ENCODE measurements around the gene ZGRF1. TPM values are rescaled to one million over a fixed set of nuclear protein-coding genes. Genes with fewer than 3 reads are reported as not detected.

Gene ZGRF1
- total and polyA plus RNA-seq, 10 of the 15 experiments (the other 5 are each of a cell fraction or from before 2014, with no cell fraction given) = 8.5 to 32.1 (median 20.1) TPM

DNA sequence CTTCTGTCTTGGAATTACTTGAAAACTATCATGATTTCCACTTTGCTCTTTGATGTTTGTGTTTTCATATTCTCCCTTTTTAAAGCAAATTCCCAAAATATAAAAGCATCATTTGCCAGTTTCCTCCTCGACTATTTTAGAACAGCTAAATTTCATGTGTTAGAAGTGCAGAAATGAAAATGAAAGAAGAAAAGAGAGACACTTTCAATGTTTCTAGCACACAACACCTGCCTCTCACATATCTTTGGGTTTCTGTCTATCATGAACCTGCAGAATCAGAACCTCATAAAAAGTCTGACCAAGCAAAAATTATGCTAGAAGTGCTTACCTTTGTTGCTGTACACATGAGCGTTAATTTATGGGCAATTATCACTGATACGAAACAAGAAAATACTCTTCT is 118.8 kb downstream of the ZGRF1 start:
- no peak overlapping the region for H3K9ac ChIP-seq (ENCODE audit: control insufficient read depth, insufficient read depth, low read length)
- no TSS peak for BruUV-seq (replicated peaks)
- ChIA-PET RAD21 (ENCODE audit: unreplicated experiment) (interaction anchor here (1.3 to 4.1 kb wide), 9 partner anchors 190 to 419 kb away, joined by 3 to 38 read pairs (median 19); partner anchors contain the start of gene TIFA), SMC1A (ENCODE audit: uncharacterized antibody, unreplicated experiment) (interaction anchor here (0.6 to 10.6 kb wide), 19 partner anchors 16 to 1316 kb away, joined by 3 to 124 read pairs (median 5); partner anchors contain the start of genes AP1AR and TIFA), POLR2A (interaction anchor here (0.6 to 4.6 kb wide), 11 partner anchors 152 to 286 kb away, joined by 3 to 55 read pairs (median 5); partner anchors contain the start of genes ALPK1 and AP1AR), CTCF (interaction anchor here (0.8 to 13.9 kb wide), 11 partner anchors 14 to 417 kb away, joined by 3 to 221 read pairs (median 6); partner anchors contain the start of gene ALPK1)
- ATAC-seq (no peak), FAIRE-seq (no peak), DNase-seq (ENCODE audit: low read depth, low spot score) (no peak)
- H3K4me2 ChIP-seq (ENCODE audit: control insufficient read depth, insufficient read depth) = peak overlapping the region; percentile 99
- peaks cover 0 to 7% of the 10 kb centered on the region in 2 experiments for H3K27me3 ChIP-seq (replicated peaks in 1 of 2; ENCODE audit: control insufficient read depth in 2 of 2, insufficient read depth in 2 of 2, low read length in 1 of 2)
- intact Hi-C loops (cut with micrococcal nuclease; ENCODE audit: unreplicated experiment) (no loop called here), in situ Hi-C loops (cut with MboI) (no loop called here)
- H3K27ac ChIP-seq (ENCODE audit: control insufficient read depth, insufficient read depth) = peak overlapping the region; percentile 62; the same call in 1 of the 2 replicates
- H3K36me3 ChIP-seq (ENCODE audit: control insufficient read depth in 2 of 2, insufficient read depth in 2 of 2, low read length in 1 of 2) = no peaks in the 10 kb centered on the region
- no peaks in the 10 kb centered on the region; the same call in 2 of the 3 replicates for H3K9me3 ChIP-seq (replicated peaks; ENCODE audit: control insufficient read depth, insufficient read depth, low read length)
- 20% methylated on average over 3 of the region's 3 CpGs for WGBS (ENCODE audit: insufficient coverage, insufficient replicate concordance, low lambda C conversion rate, missing lambda C conversion rate)
- peaks cover 7% of the 10 kb centered on the region for H3K4me1 ChIP-seq (ENCODE audit: control insufficient read depth, insufficient read depth, low read length)
- no peaks in the 10 kb centered on the region for H4K20me1 ChIP-seq (ENCODE audit: control insufficient read depth, insufficient read depth)
- TF ChIP-seq SUPT20H (IDR thresholded peaks at IDR 0.05; ENCODE audit: borderline replicate concordance, control insufficient read depth, low read depth, low read length) (no peak), NFYB (IDR thresholded peaks at IDR 0.05; ENCODE audit: insufficient read depth, low read depth, low read length) (0 out of 2 replicates have a peak, but pooled peaks have one; percentile 13), YY1 (IDR thresholded peaks at IDR 0.05; ENCODE audit: low read depth, low read length) (no peak), KLF5 (IDR thresholded peaks at IDR 0.05; ENCODE audit: partially characterized antibody) (no peak), RAD51 (IDR thresholded peaks at IDR 0.05) (no peak)
- H3K79me2 ChIP-seq (ENCODE audit: control insufficient read depth, insufficient read depth, low read length) = no peaks in the 10 kb centered on the region
- peak overlapping the region; percentile 80 for H3K4me3 ChIP-seq
- no peak overlapping the region for H2AFZ ChIP-seq (ENCODE audit: control insufficient read depth, low read depth, low read length)

All from GM12878 (cell line).